Stomach (tissue), 9 donors: ENCODE results near the gene SAMD9. TPM values are rescaled to one million over a fixed set of nuclear protein-coding genes. Genes with fewer than 3 reads are reported as not detected.
"Not testable (repeated sequence)": the region's sequence is repeated elsewhere in the genome, so short reads cannot be mapped to it uniquely, and the experiment has no call there.

Source experiments
- DNase-seq, 2 donors: peaks; one replicate each; pipeline versions ENCODE4 v3.0.0 to v3.0.0-alpha.2; 2013 to 2019
- H3K27ac ChIP-seq, 5 donors: fragments of 200-600 bp in 4 of 5; sonication (generic) in 4 of 5; one replicate each; pipeline ENCODE4 v1.5.1; 2013 to 2019; ENCODE audit warnings: mild to moderate bottlenecking in 1 of 5, moderate library complexity in 1 of 5
- H3K27me3 ChIP-seq, 3 donors: fragments of 200-600 bp; sonication (generic); one replicate each; pipeline ENCODE4 v1.5.1; 2017 to 2019; ENCODE audit warnings: mixed run types in 1 of 3
- H3K36me3 ChIP-seq, 4 donors: fragments of 200-600 bp; sonication (generic); 1 replicate in 3 of 4; 2 replicates in 1 of 4; pipeline ENCODE4 v1.5.1; 2016 to 2019
- H3K4me1 ChIP-seq, 4 donors: fragments of 200-600 bp; sonication (generic); one replicate each; pipeline ENCODE4 v1.5.1; 2016 to 2019
- H3K4me3 ChIP-seq, 4 donors: fragments of 200-600 bp; sonication (generic) in 3 of 4; one replicate each; pipeline ENCODE4 v1.5.1; 2016 to 2019; ENCODE audit warnings: mild to moderate bottlenecking in 1 of 4
- H3K9me3 ChIP-seq, 4 donors: fragments of 200-600 bp; sonication (generic); one replicate each; pipeline ENCODE4 v1.5.1; 2016 to 2019
- CTCF ChIP-seq, 7 experiments: fragments of 450-650 bp in 4 of 7; fragments of 200-600 bp in 3 of 7; sonication (generic) in 3 of 7; IDR thresholded peaks; one replicate each; pipeline ENCODE4 v1.5.1; 2016 to 2019; ENCODE audit warnings: antibody characterized with exemption in 7 of 7, control low read depth in 2 of 7, mild to moderate bottlenecking in 1 of 7
- EP300 ChIP-seq: sonication (generic); formaldehyde crosslinking; IDR thresholded peaks from one replicate; pipeline ENCODE4 v1.6.1; 2017; ENCODE audit warnings: antibody characterized with exemption
- POLR2A ChIP-seq, 4 donors: fragments of 450-650 bp; IDR thresholded peaks; one replicate each; pipeline ENCODE4 v1.6.1; 2016; ENCODE audit warnings: antibody characterized with exemption in 4 of 4, control low read depth in 2 of 4, mild to moderate bottlenecking in 1 of 4, moderate library complexity in 1 of 4
- POLR2AphosphoS5 ChIP-seq, 3 donors: sonication (generic); formaldehyde crosslinking; IDR thresholded peaks; one replicate each; pipeline ENCODE4 v1.6.1; 2016; ENCODE audit warnings: antibody characterized with exemption in 3 of 3
- WGBS, 5 donors: extraction: QIAGEN DNeasy Blood & Tissue Kit in 3 of 5; methylation state at CpG; one replicate each; pipeline versions ENCODE4 v1.1.5 to v1.1.7; 2013 to 2018; 5-methylcytosine and 5-hydroxymethylcytosine counted together
- intact Hi-C: fragments of 100-400 bp; cut with DNase I; formaldehyde crosslinking; loops from one replicate; pipeline ENCODE4 v1.15.1; 2023; ENCODE audit warnings: low total_unique reads
- polyA plus RNA-seq, 3 donors: library from polyadenylated mRNA; stranded (reverse); fragments of 200-250 nt; gene quantifications; one replicate each; pipeline ENCODE4 v1.2.3, GENCODE V29; 2013
- total RNA-seq, 5 donors: library from RNA; depleted of rRNA; stranded (reverse); fragments of >200 nt; gene quantifications; one replicate each; pipeline versions ENCODE4 v1.1.0 to v1.2.3, GENCODE V29; 2014 to 2016
- donor health status: healthy with polysubstance abuse.
- donor health status: Bipolar disorder and iron deficiency.
- donor health status: healthy.

Gene SAMD9
- total and polyA plus RNA-seq, 8 donors: 0.58 to 11.7 (median 4.0) TPM

DNA sequence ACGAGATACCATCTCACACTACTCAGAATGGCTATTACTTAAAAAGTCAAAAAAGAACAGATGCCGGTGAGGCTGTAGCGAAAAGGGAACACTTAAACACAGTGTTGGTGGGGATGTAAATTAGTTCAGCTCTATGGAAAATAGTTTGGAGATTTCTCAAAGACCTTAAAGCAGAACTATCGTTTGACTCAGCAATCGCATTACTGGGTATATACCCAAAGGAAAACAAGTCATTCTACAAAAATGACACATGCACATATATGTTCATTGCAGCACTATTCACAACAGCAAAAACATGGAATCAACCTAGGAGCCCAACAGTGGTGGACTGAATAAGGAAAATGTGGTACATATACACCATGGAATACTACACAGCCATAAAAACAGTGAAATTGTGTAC is 56.9 kb downstream of the SAMD9 start:
- 81 to 90% (median 85%) methylated on average over 5 of the region's 5 CpGs for WGBS, 5 donors
- Histone ChIP-seq H3K4me1 (no peaks in the 10 kb centered on the region), H3K27ac (no peak overlapping the region), H3K27me3 (no peaks in the 10 kb centered on the region), H3K9me3 (peaks cover 0 to under 1% (median 0%) of the 10 kb centered on the region in 4 donors), H3K36me3 (no peaks in the 10 kb centered on the region), H3K4me3 (no peak overlapping the region)
- intact Hi-C loops: no loop called here
- no peak for DNase-seq
- TF ChIP-seq CTCF (IDR thresholded peaks at IDR 0.05) (no peak), EP300 (no peak), POLR2A (IDR thresholded peaks at IDR 0.05) (no peak), POLR2AphosphoS5 (IDR thresholded peaks at IDR 0.05) (no peak)

DNA sequence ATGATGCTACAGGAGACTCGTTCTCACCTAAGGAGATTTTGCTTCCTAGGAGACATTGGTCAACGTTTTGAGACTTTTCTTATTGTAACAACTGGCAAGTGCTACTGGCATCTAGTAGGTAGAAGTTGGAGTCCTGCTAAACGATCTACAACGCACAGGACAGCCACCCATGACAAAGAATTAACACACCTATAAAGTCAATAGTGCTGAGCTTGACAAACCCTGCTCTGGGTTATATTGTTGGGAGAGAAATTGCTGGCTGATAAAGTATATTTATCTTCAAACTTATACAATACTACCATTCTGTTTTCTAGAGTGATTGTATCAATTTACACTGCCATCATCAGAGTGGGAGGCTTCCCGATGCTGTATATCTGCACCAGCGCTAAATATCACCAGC is 57.8 kb downstream of the SAMD9 start:
- Histone ChIP-seq H3K27ac (no peak overlapping the region), H3K36me3 (no peaks in the 10 kb centered on the region), H3K9me3 (no peaks in the 10 kb centered on the region), H3K27me3 (no peaks in the 10 kb centered on the region), H3K4me1 (peaks cover 0 to 6% (median 0%) of the 10 kb centered on the region in 4 donors), H3K4me3 (no peak overlapping the region)
- DNase-seq: no peak
- WGBS, 5 donors: 37 to 64% (median 53%) methylated on average over 6 of the region's 6 CpGs
- TF ChIP-seq POLR2AphosphoS5 (IDR thresholded peaks at IDR 0.05): no peak
- TF ChIP-seq POLR2A (IDR thresholded peaks at IDR 0.05): no peak
- no peak for TF ChIP-seq CTCF (IDR thresholded peaks at IDR 0.05)
- no peak for TF ChIP-seq EP300
- intact Hi-C loops: no loop called here

DNA sequence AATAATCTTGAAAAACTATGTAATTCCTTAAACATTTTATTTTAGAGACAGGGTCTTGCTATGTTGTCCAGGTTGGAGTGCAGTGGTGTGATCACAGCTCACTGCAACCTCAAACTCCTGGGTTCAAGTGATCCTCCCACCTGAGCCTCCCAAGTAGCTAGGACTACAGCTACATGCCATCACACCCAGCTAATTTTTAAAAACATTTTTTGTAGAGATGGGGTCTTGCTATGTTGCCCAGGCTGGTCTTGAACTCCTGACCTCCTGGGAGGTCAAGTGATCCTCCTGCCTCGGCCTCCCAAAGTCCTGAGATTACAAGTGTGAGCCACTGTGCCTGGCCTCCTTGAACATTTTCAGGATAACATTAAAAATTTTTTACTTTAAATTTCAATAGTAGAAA is 61.2 kb downstream of the SAMD9 start:
- 88 to 100% (median 95%) methylated on average over 1 of the region's 1 CpG for WGBS, 5 donors
- H3K4me1 ChIP-seq: peaks cover 0 to 18% (median 5%) of the 10 kb centered on the region in 4 donors
- H3K36me3 ChIP-seq, DNase-seq, H3K4me3 ChIP-seq, H3K27ac ChIP-seq, H3K27me3 ChIP-seq, H3K9me3 ChIP-seq: not testable (repeated sequence)
- intact Hi-C loops: loop anchor here (10.0 kb wide), 2 partner anchors 212 to 442 kb away; no protein-coding TSS in a partner anchor

DNA sequence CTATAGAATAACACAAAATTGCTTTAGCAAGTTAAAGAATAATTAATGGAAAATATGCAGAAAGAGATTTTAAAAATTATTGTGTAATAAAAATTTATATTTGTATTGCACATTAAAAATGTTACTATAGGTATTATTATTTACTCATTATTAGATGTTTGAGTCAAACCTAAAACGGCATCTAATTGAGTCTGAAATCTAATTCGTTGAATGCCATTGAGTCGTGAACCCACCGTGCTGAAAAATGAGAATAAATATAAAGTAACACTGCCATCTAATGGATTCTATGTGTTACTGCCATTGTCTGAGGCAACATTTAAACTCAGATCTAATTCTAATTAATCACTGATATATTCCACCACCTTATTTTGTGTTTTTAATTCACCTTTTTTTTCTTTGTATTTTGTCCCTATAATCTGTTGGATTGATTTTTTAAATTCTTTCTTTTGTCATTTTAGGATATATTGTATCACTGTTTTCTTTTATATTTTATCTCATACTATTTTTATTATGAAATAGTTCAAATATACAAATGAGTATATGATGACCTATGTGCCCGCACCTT is 62.2 kb downstream of the SAMD9 start:
- no peak overlapping the region for H3K27ac ChIP-seq
- peak in 1 of 2 donors; percentile 66 for DNase-seq
- peaks cover 0 to 18% (median 5%) of the 10 kb centered on the region in 4 donors for H3K4me1 ChIP-seq
- intact Hi-C loops: loop anchor here (10.0 kb wide), 2 partner anchors 211 to 441 kb away; no protein-coding TSS in a partner anchor
- H3K9me3 ChIP-seq: no peaks in the 10 kb centered on the region
- WGBS, 5 donors: 2 to 6% (median 5%) methylated on average over 5 of the region's 5 CpGs
- no peak overlapping the region for H3K4me3 ChIP-seq
- TF ChIP-seq POLR2A (IDR thresholded peaks at IDR 0.05): no peak
- peak in 5 of 7 experiments; percentile 58 to 83 (median 72) for TF ChIP-seq CTCF (IDR thresholded peaks at IDR 0.05)
- no peaks in the 10 kb centered on the region for H3K27me3 ChIP-seq
- H3K36me3 ChIP-seq: no peaks in the 10 kb centered on the region

DNA sequence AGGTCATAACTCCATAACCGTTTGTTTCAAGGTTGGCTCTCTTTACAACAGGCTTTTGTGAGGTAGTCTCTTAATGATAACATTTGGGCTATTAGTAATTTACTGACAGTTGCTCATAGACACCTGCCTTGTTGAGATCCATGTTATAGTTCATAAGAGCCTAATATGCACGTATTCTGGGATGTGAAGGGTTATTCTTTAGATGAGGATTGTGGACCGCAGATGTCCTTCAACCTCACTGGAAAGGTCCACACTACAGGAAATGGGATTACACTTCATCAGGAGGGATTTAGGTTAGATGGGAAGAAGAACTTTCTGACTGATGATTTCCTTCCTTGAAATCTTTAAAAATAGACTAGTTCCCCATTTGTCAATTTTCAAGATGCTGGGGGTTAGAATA is 62.8 kb downstream of the SAMD9 start:
- intact Hi-C loops: loop anchor here (10.0 kb wide), 2 partner anchors 210 to 440 kb away; no protein-coding TSS in a partner anchor
- no peak for DNase-seq
- H3K36me3 ChIP-seq: no peaks in the 10 kb centered on the region
- no peak for TF ChIP-seq CTCF (IDR thresholded peaks at IDR 0.05)
- TF ChIP-seq EP300: no peak
- TF ChIP-seq POLR2A (IDR thresholded peaks at IDR 0.05): no peak
- TF ChIP-seq POLR2AphosphoS5 (IDR thresholded peaks at IDR 0.05): no peak
- H3K4me1 ChIP-seq: peaks cover 0 to 18% (median 5%) of the 10 kb centered on the region in 4 donors
- no peaks in the 10 kb centered on the region for H3K27me3 ChIP-seq
- no peak overlapping the region for H3K4me3 ChIP-seq
- 44 to 58% (median 56%) methylated on average over 3 of the region's 3 CpGs for WGBS, 5 donors
- no peak overlapping the region for H3K27ac ChIP-seq
- no peaks in the 10 kb centered on the region for H3K9me3 ChIP-seq
